Diencephalon (tissue), 1 donor: ENCODE results near the gene GOLM1. TPM values are rescaled to one million over a fixed set of nuclear protein-coding genes. Genes with fewer than 3 reads are reported as not detected.

Source experiments
- small RNA-seq: library from RNA; depleted of rRNA; stranded (forward); fragments of <200 nt; gene quantifications from one replicate; pipeline ENCODE3, GENCODE V24; 2014
- total RNA-seq: library from RNA; depleted of rRNA; stranded (reverse); fragments of >200 nt; gene quantifications from one replicate; pipeline ENCODE4 v1.2.3, GENCODE V29; 2014

Gene GOLM1, protein sequence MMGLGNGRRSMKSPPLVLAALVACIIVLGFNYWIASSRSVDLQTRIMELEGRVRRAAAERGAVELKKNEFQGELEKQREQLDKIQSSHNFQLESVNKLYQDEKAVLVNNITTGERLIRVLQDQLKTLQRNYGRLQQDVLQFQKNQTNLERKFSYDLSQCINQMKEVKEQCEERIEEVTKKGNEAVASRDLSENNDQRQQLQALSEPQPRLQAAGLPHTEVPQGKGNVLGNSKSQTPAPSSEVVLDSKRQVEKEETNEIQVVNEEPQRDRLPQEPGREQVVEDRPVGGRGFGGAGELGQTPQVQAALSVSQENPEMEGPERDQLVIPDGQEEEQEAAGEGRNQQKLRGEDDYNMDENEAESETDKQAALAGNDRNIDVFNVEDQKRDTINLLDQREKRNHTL
- 124 TPM for total RNA-seq

DNA sequence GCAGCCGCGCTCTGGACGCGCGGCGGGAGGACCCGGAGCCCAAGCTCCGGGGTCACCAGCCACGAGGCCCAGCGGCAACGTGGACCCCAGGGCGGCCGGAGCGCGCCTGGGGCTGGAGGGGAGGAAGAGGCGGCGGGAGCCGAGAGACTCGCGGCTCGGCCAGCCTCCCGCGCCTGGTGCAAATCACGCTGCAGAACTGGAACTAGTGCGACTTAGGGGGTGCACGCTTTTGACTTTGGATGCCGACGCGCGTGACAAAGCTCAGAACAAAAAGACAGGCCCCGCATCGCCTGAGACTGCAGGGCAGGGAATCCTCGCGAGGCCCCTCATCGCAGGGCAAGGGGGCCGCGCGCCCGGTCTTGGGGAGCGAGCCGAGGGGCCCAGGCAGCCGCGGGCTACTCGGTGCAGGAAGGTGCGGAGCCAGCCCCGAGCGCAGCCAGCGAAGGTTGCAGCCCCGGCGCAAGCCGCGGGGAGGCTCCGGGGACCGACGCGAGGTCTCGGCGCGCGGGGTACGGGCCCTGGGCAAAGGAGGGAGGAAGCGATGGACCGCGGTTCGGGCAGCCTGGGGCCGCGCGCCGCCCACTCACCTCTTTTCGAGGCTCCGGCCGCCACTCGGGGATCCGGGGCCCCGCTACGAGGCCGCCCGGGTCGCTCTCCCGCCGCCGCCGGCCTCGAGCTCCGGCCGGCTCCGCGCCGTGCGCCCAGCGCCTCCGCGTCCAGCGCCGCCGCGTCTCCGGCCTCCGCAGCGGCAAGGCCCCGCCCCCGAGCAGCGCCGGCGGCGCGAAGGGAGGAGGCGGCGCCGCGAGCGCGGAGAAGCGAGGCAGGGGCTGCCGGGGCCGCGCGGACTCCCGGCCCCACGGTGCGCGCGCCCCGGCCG is at the start of gene GOLM1:
TSS of gene GOLM1 (minus strand) at position 735 of the 877 bp plus-strand sequence. CDS start 20,238 bp downstream, outside the sequence.

Small RNA genes within 50 kb of the gene (small RNA-seq; reads per million reads assigned to genes)
- gene AL161447.1 = not detected

Other genes with a start within 250 kb of the GOLM1 start
- gene NAA35, start 158.4 kb downstream of the GOLM1 start, total RNA-seq = 61.8 TPM
- 0.46 TPM for gene C9orf153, start 160.1 kb upstream of the GOLM1 start, total RNA-seq
- gene ISCA1, start 183.0 kb upstream of the GOLM1 start, total RNA-seq = 93.4 TPM